ENCODE results near the gene LAMTOR1. TPM values are rescaled to one million over a fixed set of nuclear protein-coding genes. Genes with fewer than 3 reads are reported as not detected.

Gene LAMTOR1
- total and polyA plus RNA-seq, 10 of the 15 experiments (the other 5 are each of a cell fraction or from before 2014, with no cell fraction given) = 58.8 to 141 (median 110) TPM

DNA sequence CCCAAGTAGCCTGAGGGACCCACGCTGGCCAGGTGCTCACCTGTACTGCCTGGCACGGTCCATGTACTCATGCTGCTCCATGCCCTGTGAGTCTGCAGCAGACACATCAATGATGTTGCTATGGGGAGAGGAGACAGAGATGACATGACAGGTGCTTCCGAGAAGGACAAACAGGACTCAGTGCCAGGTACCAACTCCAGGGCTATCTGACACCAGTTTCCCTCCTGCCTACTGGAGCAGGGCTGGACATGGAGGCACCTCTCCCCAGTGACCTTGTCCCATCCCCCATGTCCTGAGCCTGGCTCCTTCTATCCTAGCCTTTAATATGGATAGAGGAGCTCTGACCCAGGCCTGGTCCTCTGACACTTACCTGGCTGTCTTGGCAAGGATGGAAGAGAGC lies 4.4 kb downstream of the LAMTOR1 start:
- H3K9ac ChIP-seq (ENCODE audit: control insufficient read depth, insufficient read depth, low read length) = no peak overlapping the region
- peaks cover 16 to 24% of the 10 kb centered on the region in 2 experiments for H3K36me3 ChIP-seq (ENCODE audit: control insufficient read depth in 2 of 2, insufficient read depth in 2 of 2, low read length in 1 of 2)
- peaks cover 44% of the 10 kb centered on the region for H3K79me2 ChIP-seq (ENCODE audit: control insufficient read depth, insufficient read depth, low read length)
- no peak overlapping the region for H3K4me2 ChIP-seq (ENCODE audit: control insufficient read depth, insufficient read depth)
- ChIA-PET POLR2A (interaction anchor here (0.6 kb wide), 1 partner anchor 35 kb away, joined by 3 read pairs; no protein-coding TSS in a partner anchor), CTCF (interaction anchor here (0.8 to 14.0 kb wide), 5 partner anchors 8 to 120 kb away, joined by 3 to 416 read pairs (median 6); no protein-coding TSS in a partner anchor), RAD21 (ENCODE audit: unreplicated experiment) (interaction anchor here (0.6 to 2.9 kb wide), 3 partner anchors 8 to 74 kb away, joined by 3 to 14 read pairs (median 3); no protein-coding TSS in a partner anchor), SMC1A (ENCODE audit: uncharacterized antibody, unreplicated experiment) (interaction anchor here (0.7 to 14.0 kb wide), 4 partner anchors 7 to 71 kb away, joined by 3 to 245 read pairs (median 18); no protein-coding TSS in a partner anchor)
- FAIRE-seq (no peak), DNase-seq (ENCODE audit: low read depth, low spot score) (no peak), ATAC-seq (no peak)
- no peak overlapping the region for H3K27ac ChIP-seq (ENCODE audit: control insufficient read depth, insufficient read depth)
- 89% methylated on average over 3 of the region's 3 CpGs for WGBS (ENCODE audit: insufficient coverage, insufficient replicate concordance, low lambda C conversion rate, missing lambda C conversion rate)
- in situ Hi-C loops (cut with MboI) (no loop called here), intact Hi-C loops (cut with micrococcal nuclease; ENCODE audit: unreplicated experiment) (no loop called here)
- TF ChIP-seq IKZF1 (conservative IDR thresholded peaks at IDR 0.05) = no peak
- TF ChIP-seq ZBTB4 (CRISPR knock-in tag; IDR thresholded peaks at IDR 0.05) = no peak
- no peak for TF ChIP-seq ZNF622 (IDR thresholded peaks at IDR 0.05)
- TF ChIP-seq SREBF2 (IDR thresholded peaks at IDR 0.05; ENCODE audit: low read length) = no peak
- TF ChIP-seq JUNB (IDR thresholded peaks at IDR 0.05) = no peak
- no peak for TF ChIP-seq SPI1 (IDR thresholded peaks at IDR 0.05; ENCODE audit: borderline replicate concordance, insufficient read depth, low read depth, low read length)
- TF ChIP-seq SUPT20H (IDR thresholded peaks at IDR 0.05; ENCODE audit: borderline replicate concordance, control insufficient read depth, low read depth, low read length) = no peak
- TF ChIP-seq ATF3 (IDR thresholded peaks at IDR 0.05; ENCODE audit: borderline replicate concordance, extremely low read depth, low read depth, low read length) = no peak
- TF ChIP-seq HDGF (IDR thresholded peaks at IDR 0.05) = no peak
- BruUV-seq (replicated peaks) = no TSS peak
- H3K4me1 ChIP-seq (ENCODE audit: control insufficient read depth, insufficient read depth, low read length) = peaks cover 20% of the 10 kb centered on the region
- no peaks in the 10 kb centered on the region for H3K27me3 ChIP-seq (replicated peaks in 1 of 2; ENCODE audit: control insufficient read depth in 2 of 2, insufficient read depth in 2 of 2, low read length in 1 of 2)
- no peaks in the 10 kb centered on the region for H3K9me3 ChIP-seq (replicated peaks; ENCODE audit: control insufficient read depth, insufficient read depth, low read length)
- no peak overlapping the region for H3K4me3 ChIP-seq
- H4K20me1 ChIP-seq (ENCODE audit: control insufficient read depth, insufficient read depth) = no peaks in the 10 kb centered on the region
- no peak overlapping the region for H2AFZ ChIP-seq (ENCODE audit: control insufficient read depth, low read depth, low read length)
